Stimulated activated CD4-positive, alpha-beta T cell treated with anti-CD3 and anti-CD28 coated beads, Interleukin-4, amount 100 ng/mL, for 48 hours (primary cell): Measurements from ENCODE around the gene ITCH.

ENCODE experiments used
- DNase-seq, 2 donors: peaks; one replicate each; pipeline ENCODE4 v3.0.0-alpha.2; 2020; ENCODE audit warnings: low read depth in 2 of 2

The ITCH gene

GRCh38 chr20:34530342-34530741 is 167.3 kb downstream of the ITCH start:
- no peak for DNase-seq

- DNase-seq: no peak
Measured at GRCh38 chr20:34531608-34532265, 168.7 kb downstream of the ITCH start.

GRCh38 chr20:34532320-34532719 is 169.2 kb downstream of the ITCH start:
- DNase-seq: no peak

- DNase-seq: no peak
Measured at GRCh38 chr20:34532756-34533155, 169.7 kb downstream of the ITCH start.

GRCh38 chr20:34534391-34535165 is 171.5 kb downstream of the ITCH start:
- no peak for DNase-seq

GRCh38 chr20:34535301-34535840 is 172.3 kb downstream of the ITCH start:
- no peak for DNase-seq

GRCh38 chr20:34535857-34536256 is 172.8 kb downstream of the ITCH start:
- no peak for DNase-seq

- DNase-seq: peak; percentile 44 to 45
Measured at GRCh38 chr20:34536798-34537394, 173.8 kb downstream of the ITCH start.

GRCh38 chr20:34537651-34538050 is 174.6 kb downstream of the ITCH start:
- no peak for DNase-seq

- peak; percentile 36 to 56 for DNase-seq
Measured at GRCh38 chr20:34538671-34539123, 175.6 kb downstream of the ITCH start.

- no peak for DNase-seq
Measured at GRCh38 chr20:34539756-34540155, 176.7 kb downstream of the ITCH start.

GRCh38 chr20:34540596-34541263 is 177.7 kb downstream of the ITCH start:
- DNase-seq: no peak

GRCh38 chr20:34541264-34541901 is 178.3 kb downstream of the ITCH start:
- no peak for DNase-seq

- DNase-seq: no peak
Measured at GRCh38 chr20:34541917-34542316, 178.8 kb downstream of the ITCH start.

- no peak for DNase-seq
Measured at GRCh38 chr20:34542439-34542838, 179.4 kb downstream of the ITCH start.

GRCh38 chr20:34543463-34544056 is 180.5 kb downstream of the ITCH start:
- DNase-seq: no peak

GRCh38 chr20:34544109-34544796 is 181.2 kb downstream of the ITCH start:
- DNase-seq: no peak

- DNase-seq: no peak
Measured at GRCh38 chr20:34546751-34547181, 183.7 kb downstream of the ITCH start.

- DNase-seq: no peak
Measured at GRCh38 chr20:34547844-34548613, 185.0 kb downstream of the ITCH start.
